ENCODE measurements around the gene TM4SF20. TPM values are rescaled to one million over a fixed set of nuclear protein-coding genes. Genes with fewer than 3 reads are reported as not detected.
"Not testable (repeated sequence)": the region's sequence is repeated elsewhere in the genome, so short reads cannot be mapped to it uniquely, and the experiment has no call there.

The TM4SF20 gene
- total RNA-seq, 1 donor from 2014 or later: not detected

GRCh38 chr2:227398684-227399670 is 19.9 kb upstream of the TM4SF20 start:
- DNase-seq: no peak

GRCh38 chr2:227397562-227397961 is 18.5 kb upstream of the TM4SF20 start:
- no peak for DNase-seq

- no peak for DNase-seq
Measured at GRCh38 chr2:227395556-227395955, 16.4 kb upstream of the TM4SF20 start.

GRCh38 chr2:227394401-227394800 is 15.3 kb upstream of the TM4SF20 start:
- no peak for DNase-seq

GRCh38 chr2:227390468-227391256 is 11.6 kb upstream of the TM4SF20 start:
- no peak for DNase-seq

GRCh38 chr2:227389661-227390060 is 10.6 kb upstream of the TM4SF20 start:
- no peak for DNase-seq

GRCh38 chr2:227389231-227389630 is 10.1 kb upstream of the TM4SF20 start:
- DNase-seq: no peak

- no peak for DNase-seq
Measured at GRCh38 chr2:227388537-227389011, 9.5 kb upstream of the TM4SF20 start.

- not testable (repeated sequence) for DNase-seq
Measured at GRCh38 chr2:227387583-227387982, 8.5 kb upstream of the TM4SF20 start, which contains the start of gene SCYGR1. TSS of gene SCYGR1 (minus strand) at chr2:227387949. CDS start at chr2:227387949, 0 bp downstream.

GRCh38 chr2:227386630-227387029 is 7.5 kb upstream of the TM4SF20 start:
- no peak for DNase-seq

- DNase-seq: no peak
Measured at GRCh38 chr2:227383686-227384085, 4.6 kb upstream of the TM4SF20 start.

GRCh38 chr2:227382241-227382835 is 3.2 kb upstream of the TM4SF20 start:
- DNase-seq: not testable (repeated sequence)

- DNase-seq: no peak
Measured at GRCh38 chr2:227378371-227378782, 729 bp downstream of the TM4SF20 start.

- no peak for DNase-seq
Measured at GRCh38 chr2:227377467-227378351, 1.4 kb downstream of the TM4SF20 start.

GRCh38 chr2:227376656-227377396 is 2.3 kb downstream of the TM4SF20 start:
- DNase-seq: no peak

GRCh38 chr2:227374158-227374557 is 4.9 kb downstream of the TM4SF20 start:
- no peak for DNase-seq

GRCh38 chr2:227373389-227373788 is 5.7 kb downstream of the TM4SF20 start:
- no peak for DNase-seq

- no peak for DNase-seq
Measured at GRCh38 chr2:227370791-227371312, 8.3 kb downstream of the TM4SF20 start.

- no peak for DNase-seq
Measured at GRCh38 chr2:227370092-227370491, 9.0 kb downstream of the TM4SF20 start.

- no peak for DNase-seq
Measured at GRCh38 chr2:227368574-227368973, 10.5 kb downstream of the TM4SF20 start.

All from occipital lobe (tissue), 2 donors.